ENCODE measurements around the gene TSGA10IP. TPM values are rescaled to one million over a fixed set of nuclear protein-coding genes. Genes with fewer than 3 reads are reported as not detected.
A peak's percentile ranks its signal among the peaks of the same experiment; 100 is the strongest.

Gene TSGA10IP
- total RNA-seq, 3 donors from 2014 or later, result not detected

GRCh38 chr11:65960824-65961266, 15.6 kb downstream of the TSGA10IP start:
- peaks cover 5% of the 10 kb centered on the region for H3K36me3 ChIP-seq
- H3K9me3 ChIP-seq, result no peaks in the 10 kb centered on the region
- peak overlapping the region; percentile 91 for H3K27ac ChIP-seq
- H3K27me3 ChIP-seq, result peaks cover 0 to under 1% of the 10 kb centered on the region in 2 donors
- H3K4me1 ChIP-seq, result peaks cover 15 to 16% of the 10 kb centered on the region in 2 donors
- no peak for TF ChIP-seq POLR2AphosphoS5 (IDR thresholded peaks at IDR 0.05)
- intact Hi-C loops (cut with DNase I; ENCODE audit: low total_unique reads), result loop anchor here (10.0 kb wide), 1 partner anchor 76 kb away; the partner anchor contains the start of gene FIBP
- H3K4me3 ChIP-seq, result peak overlapping the region; percentile 90 to 100 (median 99)
- no peak for DNase-seq (ENCODE audit: low spot score in 2 of 2)

DNA sequence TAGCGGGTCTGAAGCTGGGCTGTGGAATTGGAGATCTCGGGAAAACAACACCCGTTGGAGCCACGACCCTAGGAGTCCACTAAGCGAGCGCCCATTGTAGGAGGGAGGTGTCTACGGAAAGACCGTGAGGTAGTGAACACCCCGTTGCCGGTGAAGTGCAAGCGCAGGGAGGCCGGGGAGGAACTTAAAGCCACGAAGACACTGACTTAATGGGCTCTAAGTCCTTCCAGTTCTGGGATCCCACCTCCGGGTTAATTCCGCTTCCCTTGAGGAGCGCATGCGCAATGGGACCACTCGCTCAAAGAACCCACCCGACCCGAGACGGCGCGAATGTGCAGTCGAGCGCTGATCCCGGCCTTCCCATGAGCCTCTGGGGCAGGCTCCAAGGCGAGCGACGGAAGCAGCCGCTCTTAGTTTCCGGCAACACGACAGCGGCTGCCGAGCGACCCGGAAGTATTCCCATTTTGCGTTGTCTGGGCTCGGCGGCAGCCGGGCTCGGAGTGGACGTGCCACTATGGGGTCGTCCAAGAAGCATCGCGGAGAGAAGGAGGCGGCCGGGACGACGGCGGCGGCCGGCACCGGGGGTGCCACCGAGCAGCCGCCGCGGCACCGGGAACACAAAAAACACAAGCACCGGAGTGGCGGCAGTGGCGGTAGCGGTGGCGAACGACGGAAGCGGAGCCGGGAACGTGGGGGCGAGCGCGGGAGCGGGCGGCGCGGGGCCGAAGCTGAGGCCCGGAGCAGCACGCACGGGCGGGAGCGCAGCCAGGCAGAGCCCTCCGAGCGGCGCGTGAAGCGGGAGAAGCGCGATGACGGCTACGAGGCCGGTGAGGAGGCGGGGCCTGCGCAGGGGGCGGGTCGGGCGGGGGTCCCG, 16.2 kb downstream of the TSGA10IP start, which contains the start of gene SART1:
SART1 (plus strand) TSS at position 468 of the 874 bp plus-strand sequence; CDS start at position 515, 47 bp downstream.
- peak within 1 kb of the TSS; percentile 91 for H3K27ac ChIP-seq
- TF ChIP-seq POLR2AphosphoS5 (IDR thresholded peaks at IDR 0.05) (peak; percentile 77 to 93 (median 79)), POLR2A (IDR thresholded peaks at IDR 0.05) (peak; percentile 59), CTCF (IDR thresholded peaks at IDR 0.05) (no peak)
- no peaks in the 10 kb centered on the region for H3K27me3 ChIP-seq
- intact Hi-C loops (cut with DNase I; ENCODE audit: low total_unique reads), result loop anchor here (10.0 kb wide), 1 partner anchor 77 kb away; the partner anchor contains the start of gene FIBP
- peak within 1 kb of the TSS; percentile 90 to 100 (median 99) for H3K4me3 ChIP-seq
- peaks cover 6% of the 10 kb centered on the region for H3K36me3 ChIP-seq
- H3K4me1 ChIP-seq, result peaks cover 15 to 16% of the 10 kb centered on the region in 2 donors
- peak; percentile 95 for DNase-seq (ENCODE audit: low spot score in 2 of 2)
- H3K9me3 ChIP-seq, result no peaks in the 10 kb centered on the region

DNA sequence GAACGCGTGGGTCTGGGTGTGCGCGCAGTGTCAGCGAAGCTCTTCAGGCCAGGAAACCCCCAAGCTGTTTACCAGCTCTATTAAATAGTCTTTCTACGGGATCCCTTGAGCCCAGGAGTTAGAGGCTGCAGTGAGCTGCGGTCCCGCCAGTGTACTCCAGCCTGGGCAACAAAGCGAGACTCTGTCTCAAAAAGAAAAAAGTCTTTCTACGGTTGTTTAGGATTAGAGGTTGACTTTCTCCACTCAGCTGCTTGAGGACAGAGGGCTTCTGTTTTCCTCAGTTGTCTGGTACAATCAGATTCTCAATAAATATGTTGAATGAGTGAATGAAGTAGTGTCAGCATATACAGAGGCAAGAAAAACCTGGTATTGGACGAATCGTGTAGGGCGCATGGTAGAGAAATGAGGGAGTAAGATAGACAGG, 16.9 kb downstream of the TSGA10IP start:
- H3K27ac ChIP-seq, result peak overlapping the region; percentile 91
- TF ChIP-seq CTCF (IDR thresholded peaks at IDR 0.05), result no peak
- no peak for TF ChIP-seq POLR2A (IDR thresholded peaks at IDR 0.05)
- no peak for TF ChIP-seq POLR2AphosphoS5 (IDR thresholded peaks at IDR 0.05)
- no peaks in the 10 kb centered on the region for H3K27me3 ChIP-seq
- H3K4me1 ChIP-seq, result peaks cover 15 to 16% of the 10 kb centered on the region in 2 donors
- H3K4me3 ChIP-seq, result peak overlapping the region; percentile 90 to 100 (median 99)
- peaks cover 13% of the 10 kb centered on the region for H3K36me3 ChIP-seq
- no peak for DNase-seq (ENCODE audit: low spot score in 2 of 2)
- no peaks in the 10 kb centered on the region for H3K9me3 ChIP-seq
- intact Hi-C loops (cut with DNase I; ENCODE audit: low total_unique reads), result loop anchor here (10.0 kb wide), 1 partner anchor 77 kb away; the partner anchor contains the start of gene FIBP

DNA sequence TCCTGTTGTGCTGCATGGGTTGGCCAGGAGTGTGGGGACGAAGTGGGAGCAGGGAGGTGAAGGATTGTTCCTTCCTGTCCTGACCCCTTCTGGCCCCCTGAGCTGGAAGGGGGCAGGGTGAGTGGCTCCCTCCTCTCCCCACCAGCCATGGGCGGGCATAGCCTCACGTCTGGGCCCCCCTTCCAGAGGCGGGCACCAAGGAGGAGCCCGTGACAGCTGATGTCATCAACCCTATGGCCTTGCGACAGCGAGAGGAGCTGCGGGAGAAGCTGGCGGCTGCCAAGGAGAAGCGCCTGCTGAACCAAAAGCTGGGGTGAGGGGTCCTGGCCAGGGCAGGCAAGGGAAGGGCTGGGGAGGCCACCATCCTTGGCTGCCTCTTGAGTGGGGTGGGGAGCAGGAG, 19.6 kb downstream of the TSGA10IP start:
- Histone ChIP-seq H3K27me3 (no peaks in the 10 kb centered on the region), H3K4me3 (no peak overlapping the region), H3K27ac (no peak overlapping the region), H3K4me1 (peaks cover 15 to 16% of the 10 kb centered on the region in 2 donors), H3K36me3 (peaks cover 15% of the 10 kb centered on the region), H3K9me3 (no peaks in the 10 kb centered on the region)
- no peak for DNase-seq (ENCODE audit: low spot score in 2 of 2)
- intact Hi-C loops (cut with DNase I; ENCODE audit: low total_unique reads), result loop anchor here (10.0 kb wide), 1 partner anchor 80 kb away; the partner anchor contains the start of gene FIBP
- TF ChIP-seq POLR2A (IDR thresholded peaks at IDR 0.05), result no peak
- TF ChIP-seq CTCF (IDR thresholded peaks at IDR 0.05), result no peak

GRCh38 chr11:65965986-65966762, 20.9 kb downstream of the TSGA10IP start:
- intact Hi-C loops (cut with DNase I; ENCODE audit: low total_unique reads), result loop anchor here (10.0 kb wide), 1 partner anchor 81 kb away; the partner anchor contains the start of gene FIBP

More at GRCh38 chr11:65965986-65966762, 20.9 kb downstream of the TSGA10IP start:
- DNase-seq (ENCODE audit: low spot score in 2 of 2), result no peak
- no peaks in the 10 kb centered on the region for H3K9me3 ChIP-seq
- H3K27me3 ChIP-seq, result no peaks in the 10 kb centered on the region
- H3K36me3 ChIP-seq, result peaks cover 15% of the 10 kb centered on the region
- no peak overlapping the region for H3K27ac ChIP-seq
- TF ChIP-seq POLR2AphosphoS5 (IDR thresholded peaks at IDR 0.05) (no peak), CTCF (IDR thresholded peaks at IDR 0.05) (no peak), POLR2A (IDR thresholded peaks at IDR 0.05) (no peak)
- H3K4me3 ChIP-seq, result no peak overlapping the region
- peaks cover 15 to 16% of the 10 kb centered on the region in 2 donors for H3K4me1 ChIP-seq

All from breast epithelium (tissue), 4 donors.